Fibroblast of skin of scalp (primary cell): ENCODE measurements around the gene ST6GAL2.

ENCODE experiments used
- DNase-seq: peaks from one replicate; pipeline ENCODE4 v3.0.0-alpha.2; 2013

Gene ST6GAL2

DNA sequence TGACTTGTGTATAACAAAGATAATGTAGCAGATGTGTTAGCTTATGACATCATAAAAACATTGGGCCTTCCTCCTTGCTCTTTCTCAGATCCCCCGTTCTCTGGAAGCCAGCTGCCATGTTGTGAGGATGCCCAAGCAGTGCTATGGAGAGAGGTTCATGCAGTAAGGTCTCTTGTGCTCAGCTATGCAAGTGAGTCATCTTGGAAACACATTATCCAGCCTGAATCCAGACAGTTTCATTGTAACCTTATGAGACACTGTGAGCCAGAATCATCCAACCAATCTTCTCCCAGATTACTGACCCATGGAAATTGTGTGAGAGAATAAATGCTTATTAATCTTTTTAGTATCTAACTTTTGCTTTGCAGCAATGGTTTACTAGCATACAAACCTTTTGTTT lies 60.8 kb downstream of the ST6GAL2 start:
- DNase-seq, result peak; percentile 40

- no peak for DNase-seq
These were observed 69.0 kb downstream of the ST6GAL2 start for GRCh38 chr2:106816974-106817373.

- no peak for DNase-seq
These were observed 73.1 kb downstream of the ST6GAL2 start for GRCh38 chr2:106812841-106813240.

DNA sequence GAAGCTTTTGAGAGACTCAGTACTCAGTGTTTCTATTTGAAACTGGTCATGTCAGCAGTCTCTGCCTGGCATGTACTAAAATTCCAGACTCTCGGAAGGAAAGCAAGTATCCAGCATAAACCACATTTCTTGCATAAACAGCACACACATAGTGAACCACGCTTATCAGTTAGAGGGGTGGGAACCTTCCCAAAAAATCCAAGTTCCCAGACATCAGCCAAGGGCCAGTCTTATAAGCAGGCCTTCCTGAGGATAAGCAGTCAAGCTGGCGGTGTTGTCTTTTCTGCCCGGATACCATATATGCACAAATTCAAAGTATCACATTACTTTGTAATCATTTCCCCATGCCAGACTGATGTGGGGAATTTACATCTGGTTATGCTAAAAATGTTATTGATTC lies 73.6 kb downstream of the ST6GAL2 start:
- DNase-seq, result peak; percentile 94

GRCh38 chr2:106805716-106806115 lies 80.3 kb downstream of the ST6GAL2 start:
- DNase-seq, result no peak

- DNase-seq, result no peak
These were observed 81.8 kb downstream of the ST6GAL2 start for GRCh38 chr2:106804161-106804560.

GRCh38 chr2:106800976-106801655 lies 84.9 kb downstream of the ST6GAL2 start:
- DNase-seq, result no peak

DNA sequence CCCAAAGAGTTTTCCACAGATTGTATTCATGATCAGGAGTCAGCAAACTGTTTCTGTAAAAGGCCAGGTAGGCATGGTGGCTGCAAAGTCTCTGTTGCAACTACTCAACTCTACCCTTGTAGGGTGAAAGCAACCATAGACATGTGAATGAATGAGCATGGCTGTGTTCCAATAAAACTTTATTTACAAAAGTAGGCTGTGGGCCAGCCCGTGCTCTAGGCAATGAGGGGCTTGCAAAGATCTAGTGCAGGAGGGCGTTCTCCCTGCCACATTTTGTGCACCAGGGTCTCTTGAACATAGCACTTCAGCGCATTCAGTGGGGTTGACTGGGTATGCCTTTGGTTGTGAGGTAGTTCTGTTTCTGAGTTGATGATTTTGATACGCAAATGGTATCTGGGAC lies 85.8 kb downstream of the ST6GAL2 start:
- DNase-seq, result no peak

DNA sequence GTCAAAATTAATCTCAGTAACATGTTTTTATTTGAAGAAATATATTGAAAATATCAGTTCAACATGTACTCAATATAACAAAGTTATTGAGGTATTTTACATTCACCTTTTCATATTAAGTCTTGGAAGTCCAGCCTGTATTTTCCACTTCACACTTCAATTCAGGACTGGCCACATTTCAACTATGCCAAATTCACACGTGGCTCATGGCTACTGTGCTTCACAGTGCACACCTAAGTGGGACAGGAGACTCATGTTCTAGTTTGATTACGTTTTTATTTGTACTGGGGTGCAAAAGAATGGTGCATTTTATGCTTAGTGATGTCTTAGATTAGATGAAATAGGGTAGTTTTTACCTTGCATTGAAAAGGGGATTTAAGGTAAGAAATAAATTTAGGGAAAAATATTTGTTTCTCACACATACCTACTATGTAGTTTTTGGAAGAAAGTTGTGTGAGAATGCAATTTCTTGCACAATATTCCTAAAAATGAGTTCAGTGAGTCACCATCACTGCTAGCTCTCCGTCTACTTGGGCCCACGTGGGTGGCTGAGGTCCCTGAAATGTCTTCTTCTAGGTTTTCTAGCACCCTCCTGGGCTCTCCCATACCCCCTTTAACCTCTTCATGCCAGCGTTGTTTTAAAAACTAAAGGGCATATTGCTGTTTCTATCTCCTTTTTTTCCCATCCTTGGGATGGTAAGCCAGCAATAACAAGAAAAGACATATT lies 87.0 kb downstream of the ST6GAL2 start:
- DNase-seq, result peak; percentile 25

DNA sequence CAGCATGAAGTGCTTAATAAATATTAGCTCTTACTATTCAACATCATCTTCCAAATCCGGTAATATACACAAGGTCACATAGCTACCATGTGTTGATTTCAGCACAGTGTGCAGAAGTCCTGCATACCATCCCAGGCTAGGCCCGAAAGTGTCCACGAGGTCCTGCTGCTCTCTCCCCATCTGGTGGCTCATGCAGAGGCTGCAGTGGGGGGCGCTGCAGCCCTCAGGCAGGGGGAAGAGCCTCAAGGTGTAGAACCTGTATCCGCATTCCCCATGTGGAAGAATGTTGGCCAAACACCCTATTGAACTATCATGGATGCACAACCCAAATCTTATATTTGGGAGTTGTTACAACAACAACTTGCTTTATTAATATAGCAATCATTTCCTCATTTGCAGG lies 88.5 kb downstream of the ST6GAL2 start:
- no peak for DNase-seq

DNA sequence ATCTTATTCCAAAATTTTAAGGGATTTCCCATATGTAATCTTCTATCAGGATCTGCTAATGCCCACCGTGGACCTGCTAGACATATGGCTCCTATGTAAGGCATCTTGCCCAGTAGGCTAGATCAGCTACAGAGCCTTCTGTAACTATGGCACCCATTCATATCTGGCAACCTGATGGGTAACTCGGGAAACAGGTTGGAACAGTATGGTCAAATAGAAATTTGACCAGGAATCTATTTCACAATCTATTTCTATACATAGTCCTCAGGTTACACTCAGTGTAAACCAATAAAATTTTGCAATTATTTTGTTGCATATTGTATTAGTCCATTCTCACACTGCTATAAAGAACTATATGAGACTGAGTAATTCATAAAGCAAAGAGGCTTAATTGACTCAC lies 93.3 kb downstream of the ST6GAL2 start:
- no peak for DNase-seq

GRCh38 chr2:106789185-106789584 lies 96.8 kb downstream of the ST6GAL2 start:
- no peak for DNase-seq

DNA sequence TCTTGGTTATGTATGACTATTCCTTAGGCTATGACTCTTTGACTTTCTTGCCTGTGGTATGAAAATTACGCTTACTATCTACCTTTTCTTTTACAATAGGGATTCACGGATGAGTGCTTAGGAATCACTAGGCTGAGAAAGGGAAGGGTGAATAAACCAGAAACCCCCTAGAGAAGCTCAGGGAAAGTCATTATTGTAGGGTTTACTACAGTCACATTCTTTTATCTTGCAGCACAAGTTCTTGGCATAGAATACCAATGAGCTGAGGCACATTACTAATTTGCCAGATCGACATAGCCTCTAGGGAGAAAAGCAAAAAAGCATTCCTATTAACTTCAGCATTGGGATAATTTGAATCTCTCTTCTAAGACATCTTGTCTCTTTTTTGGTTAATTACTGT lies 103.3 kb downstream of the ST6GAL2 start:
- peak; percentile 41 for DNase-seq

GRCh38 chr2:106781196-106781595 lies 104.8 kb downstream of the ST6GAL2 start:
- DNase-seq, result no peak

DNA sequence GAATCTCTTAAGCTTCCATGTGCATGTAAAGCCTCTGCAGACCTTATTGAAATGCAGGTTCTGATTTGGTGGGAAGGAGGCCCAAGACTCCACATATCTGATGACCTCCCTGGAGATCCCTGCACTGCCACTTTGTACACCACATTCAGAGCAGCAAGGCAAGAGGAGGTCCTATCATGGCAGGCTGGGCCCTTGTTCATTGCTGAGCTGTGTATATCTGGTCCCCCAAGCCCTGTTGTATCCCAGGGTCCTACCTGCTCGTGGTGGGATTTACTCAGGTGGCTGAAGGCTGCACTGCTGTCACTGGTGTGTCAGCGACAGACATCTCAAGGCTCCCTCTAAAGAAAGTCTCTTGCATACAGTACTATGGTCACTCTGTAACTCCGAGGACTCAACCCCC lies 114.2 kb downstream of the ST6GAL2 start:
- no peak for DNase-seq

DNA sequence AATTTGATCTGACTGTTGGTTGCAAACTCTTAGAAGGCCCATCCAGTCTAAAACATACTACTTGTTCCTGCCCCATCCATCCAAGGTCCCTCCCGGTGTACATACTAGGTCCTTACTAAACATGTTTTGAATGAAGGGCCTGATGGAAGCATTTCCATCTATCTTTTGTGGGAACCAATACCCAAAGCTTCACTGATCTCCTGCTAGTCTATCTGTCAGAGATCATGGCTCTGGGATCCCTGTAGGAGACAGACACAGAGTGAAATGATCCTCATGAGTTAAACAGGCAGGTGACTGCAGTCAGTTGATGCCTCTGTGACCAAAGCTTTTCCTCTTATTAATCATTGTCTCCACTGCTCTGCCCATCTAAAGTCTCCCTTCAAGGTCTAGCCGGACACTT lies 115.0 kb downstream of the ST6GAL2 start:
- DNase-seq, result no peak

DNA sequence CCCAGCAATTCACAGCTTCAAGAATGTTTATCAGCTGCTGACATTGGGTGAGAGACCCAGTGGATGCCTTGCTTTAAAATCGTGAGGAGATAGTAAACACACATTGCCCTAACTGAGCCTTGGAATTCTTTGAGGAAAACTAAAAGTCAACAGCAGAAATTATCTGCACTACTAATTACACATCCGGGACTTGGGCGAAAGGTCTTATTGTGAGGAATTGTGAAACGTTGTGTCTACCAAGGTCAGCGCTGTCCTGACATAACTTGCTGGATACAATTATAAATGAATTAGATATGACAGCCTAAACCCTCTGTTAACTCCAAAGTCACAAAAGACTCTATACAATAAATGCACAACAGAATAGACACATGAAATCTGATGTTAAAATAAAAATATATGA lies 121.4 kb downstream of the ST6GAL2 start:
- no peak for DNase-seq

DNA sequence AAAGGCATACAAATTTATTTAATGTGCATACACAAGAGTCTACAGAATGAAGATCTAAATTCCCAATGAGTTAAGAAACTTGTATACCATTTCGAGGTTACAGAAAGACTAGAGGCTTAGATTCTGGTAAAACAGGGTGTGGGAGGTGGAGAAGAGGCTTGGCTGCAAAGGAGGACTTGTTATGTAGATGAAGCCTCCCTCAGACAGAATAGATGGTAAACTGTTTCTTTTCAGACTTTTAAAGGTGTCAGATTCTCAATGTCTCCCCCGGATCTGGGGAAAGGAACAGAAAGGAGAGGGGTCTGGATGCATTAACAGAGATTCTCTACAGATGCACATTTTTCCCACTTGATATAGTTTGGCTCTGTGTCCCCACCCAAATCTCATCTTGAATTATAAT lies 126.0 kb downstream of the ST6GAL2 start:
- DNase-seq, result no peak

DNA sequence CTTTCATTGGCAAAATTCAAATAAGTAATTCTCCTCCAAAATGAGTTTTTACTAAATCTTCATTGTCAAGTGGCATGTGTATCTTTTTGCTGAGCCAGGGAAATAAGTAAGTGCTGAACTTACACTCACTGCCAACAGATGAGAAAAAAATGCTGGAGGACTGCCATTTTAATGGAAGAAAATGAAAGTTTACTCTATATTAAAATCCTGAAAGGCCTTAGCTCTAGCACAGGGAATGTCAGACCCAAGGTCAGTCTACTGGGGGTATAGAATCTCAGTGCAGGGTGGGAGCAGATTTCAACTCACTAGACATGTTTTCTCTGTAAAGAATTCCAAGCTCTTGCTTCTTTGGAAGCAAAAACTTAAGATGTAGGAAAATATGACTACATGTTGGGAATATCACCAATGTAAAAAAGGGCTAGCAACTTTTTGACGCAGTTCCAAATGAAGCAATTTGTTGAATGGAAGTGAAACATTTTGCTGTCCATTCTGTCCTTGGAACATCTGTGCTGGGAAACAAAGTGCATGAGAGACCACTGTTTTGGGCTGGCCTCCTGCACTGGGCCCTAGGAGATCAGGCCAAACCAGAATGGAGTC lies 127.0 kb downstream of the ST6GAL2 start:
- peak; percentile 13 for DNase-seq
